Measurements from ENCODE around the gene POLR3H.

POLR3H gene

DNA sequence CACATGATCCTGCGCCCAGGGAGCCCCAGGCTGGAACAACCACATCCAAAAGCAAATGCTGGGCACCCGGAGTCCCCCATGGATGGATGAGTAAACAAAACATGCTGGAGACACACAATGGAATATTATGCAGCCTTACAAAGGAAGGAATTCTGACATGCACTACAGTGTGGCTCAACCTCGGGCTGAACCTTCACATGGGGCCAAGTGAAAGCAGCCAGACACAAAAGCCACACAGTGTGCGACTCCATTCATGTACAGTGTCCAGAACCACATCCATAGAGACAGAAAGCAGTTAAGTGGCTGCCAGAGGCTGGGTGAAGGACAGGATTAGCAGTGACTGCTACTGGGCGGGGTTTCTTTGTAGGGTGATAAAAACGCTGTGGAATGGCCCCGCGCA is 10.1 kb downstream of the POLR3H start:
- no peak for DNase-seq

DNA sequence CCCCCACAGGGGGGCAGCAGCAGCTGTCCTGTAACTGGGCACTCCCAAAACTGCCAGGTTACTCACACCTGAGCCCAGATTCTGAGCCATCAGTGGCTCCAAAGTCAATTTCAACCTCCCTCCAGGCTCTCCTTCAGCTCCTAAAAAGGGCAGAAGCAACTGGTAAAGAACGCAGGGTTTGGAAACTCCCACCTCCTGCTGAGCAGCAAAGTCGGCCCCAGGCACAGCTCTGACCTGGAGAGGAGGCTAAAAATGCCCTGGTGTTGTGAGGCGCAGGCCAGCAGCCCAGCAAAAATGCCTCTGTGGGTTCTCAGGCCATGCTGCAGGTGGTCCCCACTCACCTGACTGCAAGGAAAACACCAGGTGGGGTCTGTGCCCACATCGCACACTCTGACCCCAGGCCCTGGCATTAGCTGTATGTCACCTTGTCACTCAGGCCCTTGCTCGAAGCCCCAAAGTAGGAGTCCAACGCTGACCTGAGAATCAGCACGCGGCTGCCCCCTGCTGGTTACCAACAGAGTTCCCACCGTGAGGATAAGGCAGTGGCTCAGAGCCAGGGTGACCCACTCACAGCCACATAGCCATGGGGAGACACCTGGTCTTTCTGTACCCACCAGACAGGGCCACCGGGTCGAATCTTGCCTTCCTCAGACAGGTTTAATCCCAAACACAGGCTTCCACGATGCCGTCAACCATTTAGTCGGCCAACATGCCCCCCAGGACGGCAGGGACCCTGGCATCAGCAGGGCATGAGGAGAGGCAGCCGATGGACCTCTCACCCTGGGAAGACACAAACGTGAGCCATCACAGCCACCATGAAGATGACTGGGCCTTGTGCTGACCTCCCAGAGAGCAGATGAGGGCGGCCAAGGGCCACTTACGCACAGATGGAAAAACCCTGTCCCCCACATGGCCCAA is 11.1 kb downstream of the POLR3H start:
- DNase-seq: peak; percentile 38 to 66 (median 47)

DNA sequence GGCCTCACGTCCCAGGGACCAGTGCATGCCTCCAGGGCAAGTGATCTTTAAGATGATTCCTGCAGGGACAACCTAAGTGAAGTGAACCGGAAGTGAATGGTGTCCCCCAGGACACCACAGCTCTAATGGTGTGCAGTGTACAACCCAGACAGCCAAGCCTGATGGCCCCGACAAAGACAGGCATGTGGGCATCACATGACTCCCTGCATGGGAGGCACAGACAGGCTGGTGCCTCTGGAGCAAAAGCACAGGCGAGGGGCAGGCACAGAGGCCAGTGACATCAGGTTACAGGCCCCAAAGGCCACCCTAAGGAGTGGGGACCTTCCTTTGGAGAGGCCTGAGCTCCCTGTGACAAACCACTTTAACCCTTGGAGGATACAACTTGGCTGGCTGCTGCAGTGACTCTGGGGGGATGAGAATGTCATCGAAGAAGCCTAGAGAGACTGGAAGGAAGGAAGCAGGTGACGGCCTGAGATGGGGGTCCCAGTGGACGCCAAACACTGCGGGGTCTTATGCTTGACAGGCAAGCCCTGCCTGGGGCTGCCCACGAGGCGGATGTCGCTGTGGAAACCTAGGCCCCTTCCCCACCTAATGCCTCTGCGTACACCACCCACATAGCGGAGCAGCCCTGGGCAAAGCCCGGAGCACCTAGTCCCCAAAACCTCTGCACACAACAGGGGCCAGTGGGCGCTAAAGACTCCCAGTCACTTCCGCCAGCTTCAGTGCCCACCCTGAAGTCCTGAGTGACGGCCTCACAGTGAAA is 12.4 kb downstream of the POLR3H start:
- DNase-seq: no peak

DNA sequence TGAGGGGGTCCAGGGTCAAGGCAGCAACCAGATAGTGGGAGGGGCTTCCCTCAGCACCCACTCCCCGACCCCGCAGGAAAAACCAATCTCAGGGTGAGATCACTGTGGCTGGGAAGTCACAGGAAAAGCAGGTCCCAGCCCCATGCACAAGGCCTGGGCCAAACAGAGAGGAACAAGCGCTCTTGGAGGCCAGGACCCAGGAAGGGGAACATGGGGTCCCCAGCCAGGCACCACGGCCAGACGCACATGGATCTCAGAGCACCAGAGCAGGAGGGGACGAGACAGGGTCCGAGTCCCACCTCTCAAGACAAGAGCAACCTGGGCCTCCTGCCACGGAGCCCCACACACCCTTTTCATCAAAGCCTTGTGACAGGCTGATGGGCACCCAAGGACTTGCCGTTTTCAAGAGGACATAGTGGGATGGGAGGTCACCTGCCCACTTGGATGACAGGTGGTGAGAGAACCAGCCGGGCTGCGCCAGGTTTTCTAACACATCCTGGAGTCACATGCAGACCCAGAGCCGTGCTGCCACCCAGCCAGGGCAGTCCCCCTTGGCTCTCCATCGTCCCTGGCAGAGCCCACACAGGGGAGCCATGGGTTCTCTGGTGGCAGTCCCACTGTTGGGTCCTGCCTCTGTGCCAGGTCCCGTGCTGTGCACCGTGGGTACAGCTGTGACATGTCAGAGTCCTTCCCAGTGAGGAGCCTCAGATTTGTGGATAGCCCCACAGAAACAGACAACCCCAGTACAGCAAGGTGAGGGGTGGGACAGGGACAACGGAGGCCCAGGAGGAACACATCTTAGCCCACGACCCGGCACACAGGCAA is 13.2 kb downstream of the POLR3H start:
- no peak for DNase-seq

DNA sequence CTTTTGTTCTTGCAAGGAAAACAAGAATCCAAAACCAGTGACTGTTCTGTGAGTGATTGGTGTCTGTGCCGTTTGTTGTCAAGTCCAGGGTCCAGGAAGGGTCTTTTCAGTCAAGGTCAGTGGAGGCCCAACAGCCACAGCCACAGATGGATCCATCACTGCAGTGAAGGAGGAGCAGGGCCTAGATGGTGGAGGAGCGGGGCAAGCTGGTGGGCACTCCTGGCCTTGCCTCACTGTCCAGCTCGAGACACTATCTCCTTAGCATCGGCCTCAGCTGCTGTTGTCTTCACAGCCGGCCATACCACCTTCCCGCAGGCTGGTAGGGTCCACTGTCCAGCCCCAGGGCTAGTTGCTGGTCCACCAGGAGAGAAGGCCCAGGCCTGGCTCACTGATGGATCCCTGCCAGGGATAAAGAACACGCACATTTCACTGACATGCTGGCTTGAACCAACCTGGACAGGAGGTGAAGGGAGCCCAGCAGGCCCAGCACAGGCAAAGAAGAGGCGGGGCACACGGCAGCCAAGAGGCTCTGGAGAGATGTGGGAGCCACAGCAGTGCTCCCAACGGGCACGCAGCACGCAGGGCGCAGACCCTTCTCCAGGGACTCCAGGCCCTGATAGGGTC is 15.2 kb downstream of the POLR3H start:
- DNase-seq: no peak

DNA sequence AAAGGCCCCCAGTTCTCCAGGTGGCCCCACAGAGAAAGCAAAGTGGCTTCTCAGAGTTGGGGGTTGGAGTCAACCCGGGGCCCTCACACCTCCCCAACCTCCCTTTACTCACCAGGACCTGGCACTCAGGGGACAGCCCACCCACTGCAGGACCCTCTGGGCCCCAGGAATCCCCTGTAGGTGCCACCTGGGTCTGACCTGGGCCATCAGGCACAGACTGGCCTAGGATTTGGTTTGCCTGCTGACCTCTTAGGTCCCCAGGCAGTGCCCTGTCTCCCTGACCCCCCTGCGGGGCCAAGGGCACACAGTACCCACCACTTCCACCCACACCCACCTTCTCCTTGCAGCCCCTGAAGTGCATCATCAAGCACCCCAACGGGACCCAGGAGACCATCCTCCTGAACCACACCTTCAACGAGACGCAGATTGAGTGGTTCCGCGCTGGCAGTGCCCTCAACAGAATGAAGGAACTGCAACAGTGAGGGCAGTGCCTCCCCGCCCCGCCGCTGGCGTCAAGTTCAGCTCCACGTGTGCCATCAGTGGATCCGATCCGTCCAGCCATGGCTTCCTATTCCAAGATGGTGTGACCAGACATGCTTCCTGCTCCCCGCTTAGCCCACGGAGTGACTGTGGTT is 16.0 kb downstream of the POLR3H start:
- DNase-seq: no peak

DNA sequence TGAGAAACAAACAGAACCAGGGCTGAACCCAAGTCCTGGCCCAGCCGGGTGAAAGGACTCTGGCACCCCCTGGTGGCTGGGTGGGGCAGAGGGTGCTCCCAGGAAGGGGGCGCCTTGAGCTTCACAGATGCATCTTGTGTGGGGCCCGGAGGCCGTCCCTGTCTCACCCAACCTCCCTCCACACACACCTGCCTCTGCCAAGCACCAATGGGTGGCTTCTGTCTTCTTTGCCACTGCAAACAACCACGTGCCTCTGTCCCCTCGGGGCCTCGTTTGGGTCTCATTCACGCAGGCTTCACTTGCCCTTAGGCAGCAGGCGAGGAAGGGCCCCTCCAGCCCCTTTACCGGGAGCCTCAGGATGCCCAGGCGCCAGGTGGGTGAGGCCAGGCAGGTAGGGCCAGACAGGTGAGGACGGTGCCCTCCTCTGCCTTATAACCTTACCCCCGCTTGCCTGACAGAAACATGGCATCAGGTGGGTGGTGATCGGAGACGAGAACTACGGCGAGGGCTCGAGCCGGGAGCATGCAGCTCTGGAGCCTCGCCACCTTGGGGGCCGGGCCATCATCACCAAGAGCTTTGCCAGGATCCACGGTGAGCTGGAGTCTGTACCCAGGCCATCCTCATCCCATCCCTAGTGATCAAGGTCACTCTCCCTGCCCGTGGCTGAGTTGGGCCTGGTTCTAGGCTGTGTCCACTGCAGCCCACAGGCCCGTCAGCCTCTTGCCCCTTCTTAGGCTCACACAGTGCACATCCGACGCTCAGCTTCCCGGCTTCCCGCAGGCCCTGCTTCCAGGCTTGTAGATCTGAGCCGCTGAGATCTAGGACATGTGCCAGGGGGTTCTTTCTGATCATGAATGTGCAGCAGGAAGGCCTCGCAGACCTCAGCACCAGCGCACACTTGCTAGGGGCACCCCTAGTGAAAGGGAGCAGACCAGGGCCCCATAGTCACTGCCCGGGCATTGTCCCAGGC is 17.2 kb downstream of the POLR3H start:
- peak; percentile 43 to 64 (median 55) for DNase-seq

DNA sequence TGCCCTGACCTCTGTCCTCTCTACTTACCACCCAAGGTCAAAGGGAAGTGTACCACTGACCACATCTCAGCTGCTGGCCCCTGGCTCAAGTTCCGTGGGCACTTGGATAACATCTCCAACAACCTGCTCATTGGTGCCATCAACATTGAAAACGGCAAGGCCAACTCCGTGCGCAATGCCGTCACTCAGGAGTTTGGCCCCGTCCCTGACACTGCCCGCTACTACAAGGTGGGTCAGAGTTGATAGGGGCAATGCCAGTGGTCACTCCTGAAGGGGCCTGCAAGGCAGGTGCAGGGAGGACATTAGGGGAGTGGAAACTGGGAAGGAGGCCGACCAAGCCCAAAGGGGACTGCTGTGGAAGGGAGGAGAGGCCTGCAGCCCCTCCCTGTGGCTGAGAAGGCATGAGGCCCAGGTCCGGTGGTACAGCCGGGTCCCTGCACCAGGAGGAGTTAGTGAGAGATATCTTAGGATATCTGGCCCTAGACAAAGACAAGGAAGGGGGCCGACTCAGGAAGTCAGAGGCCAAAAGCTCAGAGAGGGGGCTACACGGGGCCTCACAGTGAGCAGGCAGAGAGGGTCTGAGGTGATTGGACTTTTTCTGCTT is 17.9 kb downstream of the POLR3H start:
- DNase-seq: no peak

DNA sequence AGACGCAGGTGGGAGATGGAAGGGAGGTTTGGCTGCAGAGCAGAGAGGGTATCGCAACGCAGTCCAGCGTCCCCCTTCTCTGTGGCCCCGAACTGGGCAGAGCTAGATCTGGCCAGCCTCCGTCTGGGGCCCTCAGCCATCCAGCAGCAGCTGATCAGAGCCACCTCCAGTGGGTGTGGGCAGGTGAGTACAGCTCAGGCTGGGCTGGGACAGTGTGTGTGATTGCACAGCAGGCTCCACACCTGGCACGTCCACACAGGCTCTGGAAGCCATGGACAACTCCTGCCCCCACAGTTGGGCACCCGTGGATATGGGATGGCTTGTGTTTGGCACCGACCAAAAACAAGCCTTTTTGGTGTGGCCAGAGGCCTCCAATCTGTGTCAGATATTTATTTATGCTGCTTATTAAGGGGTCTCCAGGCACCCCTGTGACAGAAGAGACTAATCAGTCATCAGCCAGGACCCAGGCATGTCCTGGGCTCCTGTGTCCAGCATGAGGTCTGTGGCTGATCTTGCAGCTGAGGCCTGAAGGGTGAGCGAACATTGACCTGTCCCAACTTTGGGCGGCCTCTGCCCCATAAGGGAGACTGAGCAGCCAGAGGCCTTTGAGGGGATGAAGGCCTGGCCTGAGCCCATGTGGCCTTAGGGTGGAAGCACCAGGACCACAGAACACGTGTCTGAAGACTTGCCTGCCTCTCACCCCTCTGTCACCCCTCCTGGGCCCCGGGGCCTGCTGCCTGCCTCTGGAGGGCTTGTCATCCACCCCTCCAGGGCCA is 18.6 kb downstream of the POLR3H start:
- DNase-seq: no peak

DNA sequence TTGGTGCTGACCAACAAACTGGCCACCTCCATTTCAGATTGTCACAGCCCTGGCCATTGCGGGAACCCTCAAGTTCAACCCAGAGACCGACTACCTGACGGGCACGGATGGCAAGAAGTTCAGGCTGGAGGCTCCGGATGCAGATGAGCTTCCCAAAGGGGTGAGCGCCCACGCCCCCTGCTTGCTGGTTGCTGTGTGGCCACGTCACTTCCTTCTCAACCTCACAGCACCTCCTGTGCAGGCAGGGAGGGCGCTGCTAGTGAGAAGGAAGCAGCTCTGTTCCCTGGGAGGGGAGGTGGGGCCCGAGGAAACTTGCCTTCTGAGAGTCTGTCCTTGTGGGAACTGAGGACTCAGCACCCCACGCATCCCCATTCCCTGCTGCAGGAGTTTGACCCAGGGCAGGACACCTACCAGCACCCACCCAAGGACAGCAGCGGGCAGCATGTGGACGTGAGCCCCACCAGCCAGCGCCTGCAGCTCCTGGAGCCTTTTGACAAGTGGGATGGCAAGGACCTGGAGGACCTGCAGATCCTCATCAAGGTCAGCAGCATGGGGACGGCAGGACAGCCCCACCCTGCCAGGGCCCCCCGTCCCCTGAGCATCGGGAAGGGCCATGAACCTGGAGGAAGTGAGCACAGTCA is 19.3 kb downstream of the POLR3H start:
- DNase-seq: peak in 4 of 5 experiments; percentile 26 to 85 (median 48)

DNA sequence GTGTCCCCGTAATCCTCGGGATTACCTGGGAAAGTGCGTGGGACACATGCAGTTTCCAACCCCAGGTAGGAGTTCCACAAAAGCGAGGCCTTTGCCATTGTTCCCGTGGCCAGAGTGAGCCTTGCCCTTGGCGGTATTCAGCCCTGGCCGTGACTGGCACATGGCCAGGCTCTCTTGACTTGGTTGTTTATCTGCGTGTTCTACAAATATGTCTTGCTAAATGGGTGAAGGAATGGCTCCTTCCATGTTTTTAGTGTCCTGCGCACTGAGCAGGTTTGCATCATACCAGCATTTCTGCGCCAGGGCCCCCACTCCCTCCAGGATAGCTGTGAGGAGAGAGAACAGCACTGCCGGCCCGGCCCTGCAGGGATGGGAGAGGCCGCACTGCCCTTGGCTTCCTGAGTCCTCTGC is 20.0 kb downstream of the POLR3H start:
- DNase-seq: no peak

DNA sequence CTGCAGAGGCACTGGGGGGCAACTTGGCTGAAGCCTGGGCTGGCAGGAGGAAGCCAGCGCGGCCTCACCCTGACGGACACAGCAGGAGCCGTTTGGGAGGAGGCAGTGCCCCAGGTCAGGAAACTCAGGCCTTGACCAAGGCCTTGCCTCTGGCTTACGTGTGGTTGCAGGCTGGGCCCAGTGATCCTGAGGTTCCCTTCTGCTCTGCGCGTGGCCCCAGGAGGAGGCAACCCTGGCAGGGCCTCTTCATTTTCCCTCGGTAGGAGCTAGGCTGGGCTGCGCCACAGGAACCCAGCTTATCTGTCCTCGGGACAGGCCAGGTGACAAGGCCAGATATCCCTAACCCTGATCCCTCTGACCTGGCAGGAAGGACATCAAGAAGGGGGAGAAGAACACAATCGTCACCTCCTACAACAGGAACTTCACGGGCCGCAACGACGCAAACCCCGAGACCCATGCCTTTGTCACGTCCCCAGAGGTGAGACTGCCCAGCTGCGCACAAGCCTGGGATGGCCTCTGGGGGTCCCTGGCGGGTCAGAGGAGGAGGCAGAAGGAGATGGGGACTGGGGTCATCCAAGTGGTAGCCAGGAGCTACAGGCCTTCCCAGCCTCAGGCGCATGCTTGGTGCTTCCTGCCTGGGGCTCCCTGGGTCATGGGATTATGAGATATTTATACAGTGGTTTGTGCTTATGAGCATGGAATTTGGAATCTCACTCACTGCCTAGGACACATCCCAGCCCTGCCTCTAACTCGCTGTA is 20.6 kb downstream of the POLR3H start:
- DNase-seq: no peak

DNA sequence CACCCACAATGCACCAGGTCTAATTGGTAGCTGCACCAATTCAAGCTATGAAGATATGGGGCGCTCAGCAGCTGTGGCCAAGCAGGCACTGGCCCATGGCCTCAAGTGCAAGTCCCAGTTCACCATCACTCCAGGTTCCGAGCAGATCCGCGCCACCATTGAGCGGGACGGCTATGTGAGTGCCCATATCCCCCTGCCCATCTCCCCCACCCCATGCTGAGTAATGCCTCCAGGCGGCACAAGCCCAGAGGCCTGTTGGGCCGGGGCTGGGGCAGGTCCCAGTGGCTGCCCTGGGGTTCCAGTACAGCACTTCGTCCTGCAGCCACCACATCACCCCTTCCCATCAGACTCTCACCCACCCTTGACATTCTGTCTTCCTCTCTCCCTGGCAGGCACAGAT is 21.5 kb downstream of the POLR3H start:
- no peak for DNase-seq

DNA sequence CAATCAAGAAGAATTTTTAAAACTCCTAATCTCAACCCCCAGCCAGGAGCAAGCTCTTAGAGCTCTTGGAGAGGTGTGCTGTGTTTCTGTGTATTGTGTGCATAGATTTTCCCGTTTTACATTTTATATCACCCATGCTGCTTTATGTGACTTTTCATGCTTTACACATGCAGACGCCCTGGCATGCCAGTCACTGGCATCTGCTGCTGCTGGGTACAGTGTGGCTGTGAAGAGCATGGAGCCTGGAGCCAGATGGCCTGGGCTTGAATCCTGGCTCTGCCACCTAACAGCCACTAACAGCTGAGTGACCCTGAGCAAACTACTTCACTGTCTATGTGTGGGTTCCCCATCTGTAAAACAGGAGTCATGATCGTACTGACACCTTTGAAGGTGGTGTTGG is 23.1 kb downstream of the POLR3H start:
- DNase-seq: no peak

DNA sequence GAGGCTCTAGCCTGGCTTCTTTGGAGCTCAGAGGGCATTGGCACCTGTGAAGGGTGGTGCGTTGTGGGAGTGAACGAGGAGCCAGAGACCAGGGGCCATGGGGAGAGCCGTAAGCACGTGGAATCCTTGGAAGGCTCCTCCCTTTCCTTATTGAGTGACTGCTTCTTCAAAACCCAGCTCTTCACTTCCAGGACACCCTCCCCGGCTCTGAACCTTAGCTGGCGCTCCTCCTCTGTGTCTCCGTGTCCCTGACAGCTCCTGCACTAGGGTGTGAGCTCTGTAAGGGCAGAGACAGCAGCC is 26.3 kb downstream of the POLR3H start:
- DNase-seq: no peak

DNA sequence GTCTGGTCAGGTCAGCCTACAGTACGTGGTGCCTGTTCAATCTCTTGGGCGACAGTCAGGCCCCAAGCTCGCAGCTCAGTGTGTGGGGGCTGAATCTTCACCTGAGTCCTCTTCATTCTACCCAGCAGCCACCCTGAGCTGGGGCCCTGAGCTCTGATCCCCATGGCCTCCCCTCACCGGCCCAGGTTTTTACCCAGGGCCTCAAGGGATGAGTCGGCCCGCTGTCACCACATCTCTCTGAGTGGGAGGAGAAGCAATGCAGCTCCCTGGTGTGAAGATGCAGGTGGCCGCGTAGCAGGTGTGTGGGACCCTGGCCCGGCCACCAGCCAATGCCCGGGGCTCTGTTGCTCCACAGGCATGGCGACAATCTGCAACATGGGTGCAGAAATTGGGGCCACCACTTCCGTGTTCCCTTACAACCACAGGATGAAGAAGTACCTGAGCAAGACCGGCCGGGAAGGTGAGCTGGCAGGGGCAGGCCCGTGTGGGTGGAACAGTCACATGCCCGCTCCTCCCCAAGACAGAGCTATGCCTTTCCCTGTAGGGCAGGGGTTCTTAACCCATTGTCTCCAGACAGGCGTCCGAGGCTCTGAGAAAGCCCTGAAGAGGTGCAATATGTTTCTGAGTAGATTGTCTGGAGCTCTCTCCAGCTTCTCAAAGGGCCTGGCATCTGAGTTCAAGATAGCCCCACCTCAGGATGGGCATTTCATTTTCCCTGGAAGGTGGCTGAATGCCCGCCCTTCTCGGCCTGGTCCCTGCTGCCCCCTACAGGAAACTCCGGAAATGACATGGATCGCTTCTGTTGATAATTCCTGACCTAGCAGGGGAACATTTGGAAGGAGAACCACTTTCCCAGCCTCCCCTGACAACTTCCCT is 26.9 kb downstream of the POLR3H start:
- DNase-seq: no peak

DNA sequence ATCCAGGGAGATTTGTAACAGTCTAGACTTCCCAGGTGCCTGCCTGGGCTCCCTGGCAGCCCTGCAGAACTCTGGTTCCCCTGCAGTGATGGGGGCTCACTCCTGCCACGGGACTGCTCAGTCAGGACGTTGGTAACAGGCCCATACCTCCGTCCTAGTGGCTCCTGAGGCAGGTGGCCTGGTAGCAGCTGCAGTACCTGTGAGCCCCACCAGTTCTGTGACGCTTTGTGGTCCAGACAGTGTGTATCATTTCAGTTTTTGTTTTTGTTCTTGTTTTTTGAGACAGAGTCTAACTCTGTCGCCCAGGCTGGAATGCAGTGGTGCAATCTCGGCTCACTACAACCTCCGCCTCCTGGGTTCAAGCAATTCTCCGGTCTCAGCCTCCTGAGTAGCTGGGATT is 27.8 kb downstream of the POLR3H start:
- no peak for DNase-seq

Measured in T-helper 2 cell (primary cell).